ENCODE results near the gene NADK.

- TF ChIP-seq CTCF (IDR thresholded peaks at IDR 0.05) = peak; percentile 6
- no peak for TF ChIP-seq EZH2phosphoT487 (IDR thresholded peaks at IDR 0.05)
- no peak for TF ChIP-seq EZH2 (IDR thresholded peaks at IDR 0.05)
Observed at GRCh38 chr1:1777950-1778662, at the start of gene NADK.
